NCI-H2029 treated with DMSO at 0.1 percent for 48 hours (cell line): ENCODE data around the gene KIF18A.

ENCODE experiments used
- DNase-seq: peaks from one replicate; lab custom pipeline; 2025; lab: John Stamatoyannopoulos, UW

Gene KIF18A

DNA sequence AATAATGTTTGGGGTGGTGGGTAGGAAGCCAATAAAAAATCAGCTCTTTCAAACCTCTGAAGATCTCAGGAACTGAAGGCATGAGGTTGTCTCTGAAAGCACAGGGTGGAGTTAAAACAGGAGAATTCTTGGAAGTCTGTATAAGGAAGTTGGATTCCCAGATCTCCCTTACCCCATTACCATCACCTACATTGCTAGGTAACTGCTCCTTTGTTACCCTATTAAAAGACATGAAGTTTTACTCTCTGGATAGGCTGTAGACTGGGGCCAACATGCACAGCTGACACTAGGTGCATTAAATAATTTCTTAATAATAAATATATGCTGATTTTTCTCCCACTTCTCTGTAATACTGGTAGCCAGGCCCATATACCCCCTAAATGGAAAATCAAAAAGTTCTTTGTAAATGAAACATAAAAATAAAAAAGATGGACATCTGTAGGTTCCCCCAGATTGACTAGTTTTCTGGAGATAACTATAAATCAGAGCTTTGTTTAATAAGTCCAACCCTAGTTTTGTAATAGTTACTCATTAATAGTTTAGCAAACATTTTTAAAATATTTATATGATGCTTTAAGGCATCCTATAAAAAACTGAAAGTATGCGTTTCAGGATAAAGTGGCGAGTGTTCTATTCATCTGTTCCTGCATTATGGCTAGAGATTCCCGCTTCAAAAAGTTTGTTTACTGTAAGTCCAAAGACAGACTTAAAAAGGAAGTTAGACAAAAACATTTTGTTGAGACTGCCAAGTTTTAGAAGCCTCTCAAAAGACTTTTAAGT is 63.8 kb downstream of the KIF18A start:
- DNase-seq, result no peak

DNA sequence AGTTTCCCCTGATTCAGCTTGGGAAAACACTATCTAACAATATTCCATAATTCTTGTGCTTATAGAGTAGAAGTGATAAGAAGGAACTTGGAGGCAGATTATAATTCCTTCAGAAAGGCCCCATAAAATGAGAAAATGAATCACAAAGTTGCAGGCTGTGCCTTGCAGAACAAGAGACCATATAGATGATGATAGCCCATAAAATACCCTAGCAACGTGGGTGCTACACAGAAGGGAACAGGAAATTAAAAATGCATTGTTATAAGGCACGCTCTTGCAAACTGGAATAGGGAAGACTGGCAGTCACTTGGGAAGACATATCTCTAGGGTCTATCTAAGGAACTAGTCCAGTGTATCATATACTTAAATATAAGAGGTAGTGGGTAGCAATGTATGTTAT is 67.6 kb downstream of the KIF18A start:
- DNase-seq, result no peak

DNA sequence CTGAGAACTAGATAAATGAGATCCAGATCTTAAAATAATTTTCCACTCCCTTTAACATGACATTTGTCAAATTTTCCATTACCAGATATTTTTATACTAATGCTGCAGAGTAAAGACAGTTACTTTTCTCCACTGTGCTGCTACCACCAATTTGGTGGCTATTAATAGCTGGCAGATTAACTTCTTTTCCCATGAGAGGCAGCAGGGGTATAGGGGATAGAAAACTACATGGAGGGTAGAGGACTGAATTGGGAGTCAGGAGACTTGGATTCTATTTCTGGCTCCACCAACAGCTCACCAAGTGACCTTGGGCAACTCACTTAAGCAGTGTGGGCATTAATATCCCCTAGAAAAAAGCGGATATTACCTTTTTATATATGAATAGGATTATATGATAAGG is 69.2 kb downstream of the KIF18A start:
- DNase-seq, result no peak

DNA sequence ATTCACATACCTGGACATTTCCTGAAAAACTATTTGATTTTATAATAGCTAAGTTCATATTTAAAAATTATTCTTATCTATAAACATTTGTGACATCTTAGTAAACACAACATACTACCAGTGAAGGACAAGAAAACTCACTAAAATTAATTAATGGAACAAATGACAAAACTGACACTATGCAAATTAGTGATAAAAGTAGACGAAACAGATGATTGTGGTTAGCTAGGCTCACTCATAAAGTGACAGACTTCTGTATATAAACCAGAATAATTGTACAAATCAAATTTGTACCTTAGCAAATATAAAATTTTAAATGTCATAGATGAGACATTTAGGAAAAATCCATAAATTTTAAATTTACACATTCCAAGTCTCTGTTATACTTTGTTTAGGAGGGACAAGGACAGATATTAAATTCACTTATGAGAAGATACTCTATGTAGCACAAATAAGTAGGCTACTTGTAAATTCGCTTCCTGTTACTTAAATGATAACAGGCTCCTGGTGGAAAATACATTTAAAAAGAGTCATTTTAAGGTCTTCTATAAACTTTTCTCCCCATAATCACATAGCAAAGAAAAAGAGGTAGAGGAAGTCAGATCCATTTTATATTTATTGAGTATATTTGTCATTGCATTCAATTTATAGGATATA is 81.2 kb downstream of the KIF18A start:
- DNase-seq, result no peak

DNA sequence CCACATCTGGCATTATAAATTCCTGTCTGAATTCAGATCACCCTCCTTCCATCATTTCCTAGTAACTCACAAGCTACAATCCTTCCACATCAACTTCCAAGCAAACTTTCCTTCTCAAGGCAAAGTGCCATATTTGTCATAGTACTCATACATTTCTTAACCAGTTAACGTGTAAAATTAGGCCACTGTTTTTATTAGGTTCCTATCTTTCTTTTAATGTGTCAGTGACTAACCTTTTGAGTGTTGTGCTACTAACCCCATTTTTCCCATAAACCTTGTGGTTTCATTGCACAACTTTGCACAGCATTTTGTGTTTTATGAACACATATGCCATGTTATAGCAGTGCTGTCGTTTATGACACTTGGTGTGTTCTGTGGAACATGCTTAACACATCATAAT is 90.1 kb downstream of the KIF18A start:
- DNase-seq, result no peak

DNA sequence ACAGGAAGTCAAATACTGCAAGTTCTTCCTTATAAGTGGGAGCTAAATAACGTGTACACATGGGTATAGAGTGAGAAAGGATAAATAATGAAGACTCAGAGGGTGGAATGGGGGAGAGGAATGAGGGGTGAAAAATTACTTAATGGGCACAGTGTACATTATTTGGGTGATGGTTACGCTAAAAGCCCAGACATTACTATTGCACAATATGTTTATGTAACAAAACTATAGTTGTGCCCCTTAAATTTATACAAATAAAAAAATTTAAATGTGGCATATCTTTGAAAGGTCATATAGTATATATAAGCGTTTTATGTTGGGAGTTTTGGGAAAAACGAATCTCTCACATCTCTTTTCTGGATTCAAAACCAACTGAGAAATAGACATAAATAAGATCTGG is 96.1 kb downstream of the KIF18A start:
- DNase-seq, result no peak

DNA sequence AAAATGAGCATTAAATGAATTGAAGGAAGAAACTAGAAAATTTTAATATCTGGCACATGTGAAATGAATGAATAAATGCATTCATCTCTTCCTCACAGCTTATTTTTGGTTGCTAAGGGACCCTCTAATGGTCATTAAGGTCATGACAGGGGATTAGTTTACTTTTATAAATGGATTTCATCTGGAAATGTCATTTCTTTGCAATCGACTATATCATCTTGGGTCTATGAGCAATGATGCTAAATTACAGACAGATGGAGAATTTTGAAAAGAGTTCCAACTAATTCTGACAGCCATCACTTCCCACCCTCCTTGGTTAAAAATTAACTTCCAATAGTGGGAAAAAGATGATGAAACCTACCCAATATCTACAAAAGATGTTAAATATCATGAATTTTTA is 98.0 kb downstream of the KIF18A start:
- no peak for DNase-seq

DNA sequence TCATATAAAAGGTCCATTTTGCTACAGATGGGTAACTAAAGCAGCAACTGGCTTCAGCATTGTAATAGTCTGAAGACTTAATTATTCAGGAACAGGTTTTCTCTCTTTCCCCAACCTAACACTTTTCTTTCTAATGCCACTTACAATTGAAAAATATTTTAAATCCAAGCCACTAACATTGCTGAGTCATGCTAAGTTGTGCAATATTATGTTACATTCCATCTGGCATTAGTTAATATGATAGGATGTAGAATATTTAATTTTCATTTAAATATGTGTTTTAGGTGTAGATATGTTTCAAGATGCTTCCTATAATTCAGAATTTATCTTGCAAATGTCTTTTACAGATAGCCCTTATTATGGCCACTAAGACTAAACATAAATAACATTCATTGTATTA is 98.6 kb downstream of the KIF18A start:
- no peak for DNase-seq

DNA sequence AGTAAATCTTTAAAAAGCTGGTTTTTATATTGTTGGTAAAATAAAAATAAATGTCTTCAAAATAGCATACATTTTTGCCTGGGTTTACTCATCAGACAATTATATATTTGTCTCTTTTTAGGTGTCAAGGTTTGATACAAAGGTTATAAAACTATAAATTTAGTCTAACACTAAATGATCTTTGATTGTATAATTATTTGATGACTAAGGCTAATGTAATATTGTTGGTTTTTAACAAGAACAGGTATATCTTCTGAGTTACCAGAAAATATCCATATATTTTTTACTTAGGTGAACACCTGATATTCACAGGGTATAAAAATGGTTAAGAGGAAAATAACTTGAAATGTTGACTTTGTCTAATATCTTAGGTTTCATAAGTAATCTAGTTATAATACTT is 104.3 kb downstream of the KIF18A start:
- DNase-seq, result no peak

DNA sequence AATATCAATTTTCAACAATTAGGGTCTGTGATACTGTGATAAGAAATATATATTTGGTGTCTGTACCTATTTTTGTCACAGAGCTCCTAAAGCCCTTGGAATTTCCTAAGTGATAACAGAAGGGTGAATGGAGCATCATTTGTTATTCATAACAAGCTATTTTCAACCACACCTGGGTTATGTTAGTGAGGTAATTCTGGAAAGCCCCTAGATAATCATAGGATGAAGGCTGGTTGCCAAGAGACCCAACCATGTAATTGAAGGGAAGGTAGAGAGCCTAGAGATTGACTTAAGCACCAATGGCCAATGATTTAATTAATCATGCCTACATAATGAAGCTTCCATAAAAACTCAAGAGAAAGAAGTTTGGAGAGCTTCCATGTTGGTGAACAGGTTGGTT is 109.4 kb downstream of the KIF18A start:
- no peak for DNase-seq

DNA sequence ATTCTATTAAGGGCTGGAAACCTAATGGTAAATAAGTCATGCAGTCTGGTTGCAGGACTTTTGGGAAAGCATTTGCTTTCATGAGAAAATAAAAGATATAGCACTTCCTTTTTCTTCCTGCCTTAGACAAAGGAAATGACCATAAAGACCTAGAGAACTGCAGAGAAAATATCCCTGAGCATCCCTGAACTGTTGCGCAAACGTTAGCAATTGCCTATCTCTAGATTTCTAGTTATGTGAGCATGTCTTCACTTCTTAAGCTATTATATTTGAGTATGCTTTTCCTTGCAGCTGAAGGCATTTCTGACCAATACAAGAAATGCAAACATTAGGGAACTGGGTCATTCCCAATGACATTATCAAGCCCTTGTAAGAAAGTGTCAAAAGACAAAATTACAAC is 110.6 kb downstream of the KIF18A start:
- DNase-seq, result no peak

DNA sequence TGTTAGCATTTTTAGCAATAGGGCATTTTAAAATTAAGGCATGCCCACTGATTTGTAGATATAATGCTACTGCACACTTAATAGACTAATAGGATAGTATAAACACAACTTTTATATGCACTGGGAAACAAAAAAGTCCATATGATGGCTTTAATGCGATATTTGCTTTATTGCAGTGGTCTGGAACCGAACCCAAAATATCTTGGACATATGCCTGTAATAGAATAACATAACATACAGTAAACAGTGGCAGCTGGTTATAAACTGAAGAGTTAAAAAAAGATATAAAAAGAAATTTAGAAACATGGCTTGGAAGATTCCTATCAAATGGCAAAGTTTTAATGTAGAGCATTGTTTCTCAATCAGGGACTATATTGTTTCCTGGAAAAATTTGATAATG is 111.9 kb downstream of the KIF18A start:
- no peak for DNase-seq

DNA sequence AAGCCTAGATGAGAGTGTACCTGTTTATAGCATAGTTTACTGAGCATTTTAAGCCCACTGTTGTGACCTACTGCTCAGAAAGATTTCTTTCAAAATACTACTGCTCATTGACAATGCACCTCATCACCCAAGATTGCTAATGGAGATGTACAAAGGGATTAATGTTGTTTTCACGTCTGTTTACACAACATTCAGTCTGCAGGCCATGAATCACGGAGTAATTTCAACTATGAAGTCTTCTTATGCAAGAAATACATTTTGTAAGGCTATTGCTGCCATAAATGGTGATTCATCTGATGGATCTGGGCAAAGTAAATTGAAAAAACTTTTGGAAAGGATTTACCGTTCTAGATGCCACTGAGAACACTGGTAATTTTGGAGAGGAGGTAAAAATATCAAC is 112.9 kb downstream of the KIF18A start:
- no peak for DNase-seq

DNA sequence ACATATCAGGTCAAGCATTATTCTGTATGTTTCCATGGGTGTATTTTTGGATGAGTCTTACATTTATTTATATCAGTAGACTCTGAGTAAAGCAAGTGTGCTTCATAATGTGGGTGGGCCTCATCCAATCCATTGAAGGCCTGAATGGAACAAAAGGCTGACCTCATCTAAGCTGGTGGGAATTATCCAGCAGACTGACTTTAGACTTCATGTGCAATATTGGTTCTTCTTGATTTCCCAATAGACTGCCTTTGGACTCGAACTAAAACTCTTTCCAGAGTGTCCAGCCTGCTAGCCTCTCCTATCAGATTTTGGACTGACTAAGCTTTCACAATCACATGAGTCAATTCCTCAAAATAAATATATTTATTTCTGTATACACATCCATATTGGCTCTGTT is 116.2 kb downstream of the KIF18A start:
- no peak for DNase-seq

DNA sequence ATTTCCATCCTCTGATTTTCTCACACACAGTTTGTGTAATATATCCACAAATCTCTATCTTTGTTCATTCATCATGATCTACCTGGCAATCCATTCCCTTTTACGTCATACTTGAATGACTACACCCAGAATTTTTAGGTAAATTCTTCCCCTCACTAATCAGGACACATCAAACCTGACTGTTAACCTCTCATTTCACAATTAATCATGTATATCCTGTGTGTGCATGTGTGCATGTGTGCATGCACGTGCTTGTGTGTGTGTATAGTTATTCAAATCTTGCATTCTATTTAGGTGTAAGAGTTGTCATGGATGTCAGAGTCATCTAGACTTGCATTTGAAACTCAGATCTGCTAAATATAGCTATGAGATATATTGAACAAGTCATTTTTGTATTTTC is 130.4 kb downstream of the KIF18A start:
- no peak for DNase-seq

DNA sequence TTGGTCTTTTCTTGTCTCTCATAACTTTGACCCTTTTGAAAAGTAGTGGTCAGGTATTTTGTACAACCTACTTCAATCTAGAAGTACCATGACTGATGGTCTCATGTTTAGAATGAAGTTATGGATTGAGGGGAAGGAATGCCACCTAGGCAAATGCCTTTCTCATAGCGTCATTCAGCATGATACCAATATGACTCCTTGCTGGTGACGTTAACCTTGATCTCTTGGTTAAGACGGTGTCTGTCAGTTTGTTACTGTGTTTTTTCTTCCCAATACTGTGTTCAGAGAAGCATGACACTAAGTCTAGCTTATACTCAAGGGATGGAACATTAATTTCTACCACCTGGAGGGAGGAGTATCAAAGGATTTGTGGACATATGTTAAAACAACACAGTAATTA is 130.9 kb downstream of the KIF18A start:
- DNase-seq, result no peak

DNA sequence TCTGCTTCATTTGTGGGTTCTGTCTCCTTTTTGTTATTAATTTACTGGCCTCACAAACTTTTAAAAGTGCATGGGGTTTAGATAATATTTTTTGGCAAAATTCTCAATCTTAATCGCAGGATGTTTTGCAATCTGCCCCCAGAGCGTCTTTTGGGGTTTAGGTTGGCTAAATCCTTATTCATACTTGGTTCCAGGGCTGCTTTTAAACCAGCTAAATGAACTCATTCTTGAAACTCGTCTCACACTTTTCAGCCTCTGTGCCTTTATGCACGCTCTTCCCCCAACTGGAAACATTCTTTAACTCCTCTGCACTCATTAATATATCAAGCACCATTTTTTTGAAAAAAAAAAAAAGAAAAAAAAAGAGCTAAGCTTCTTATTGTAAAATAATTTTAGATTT is 131.7 kb downstream of the KIF18A start:
- no peak for DNase-seq

DNA sequence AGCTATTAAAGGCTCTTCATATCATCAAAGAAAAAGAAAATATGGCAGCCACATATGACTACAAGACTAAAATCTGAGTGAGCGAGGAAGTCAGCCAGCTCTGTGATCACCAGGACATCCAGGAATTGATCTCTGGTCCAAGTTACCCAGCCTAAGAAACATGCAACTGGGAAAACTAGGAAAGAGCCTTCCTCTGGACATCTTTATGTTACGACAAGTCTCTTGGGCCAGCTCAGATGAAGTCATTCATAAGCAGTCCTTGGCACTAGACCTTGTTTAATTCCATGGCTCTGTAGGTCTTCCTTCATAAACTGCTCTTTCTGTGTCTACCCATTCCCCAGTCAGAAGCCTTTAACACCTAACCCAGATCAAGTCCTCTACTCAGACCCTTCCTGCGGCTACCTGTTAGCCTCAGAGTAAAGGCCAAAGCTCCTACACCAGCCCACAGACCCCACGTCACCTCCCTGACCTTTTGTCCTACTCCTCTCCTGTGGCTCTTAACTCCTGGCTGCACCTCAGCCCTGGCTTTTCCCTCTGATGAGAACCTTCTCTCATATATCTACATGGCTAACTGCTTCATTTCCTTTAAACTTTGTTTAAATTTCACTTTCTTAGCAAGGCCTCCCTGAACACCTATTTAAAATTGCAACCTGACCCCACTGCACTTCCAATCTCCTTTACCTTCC is 134.0 kb downstream of the KIF18A start:
- DNase-seq, result no peak

DNA sequence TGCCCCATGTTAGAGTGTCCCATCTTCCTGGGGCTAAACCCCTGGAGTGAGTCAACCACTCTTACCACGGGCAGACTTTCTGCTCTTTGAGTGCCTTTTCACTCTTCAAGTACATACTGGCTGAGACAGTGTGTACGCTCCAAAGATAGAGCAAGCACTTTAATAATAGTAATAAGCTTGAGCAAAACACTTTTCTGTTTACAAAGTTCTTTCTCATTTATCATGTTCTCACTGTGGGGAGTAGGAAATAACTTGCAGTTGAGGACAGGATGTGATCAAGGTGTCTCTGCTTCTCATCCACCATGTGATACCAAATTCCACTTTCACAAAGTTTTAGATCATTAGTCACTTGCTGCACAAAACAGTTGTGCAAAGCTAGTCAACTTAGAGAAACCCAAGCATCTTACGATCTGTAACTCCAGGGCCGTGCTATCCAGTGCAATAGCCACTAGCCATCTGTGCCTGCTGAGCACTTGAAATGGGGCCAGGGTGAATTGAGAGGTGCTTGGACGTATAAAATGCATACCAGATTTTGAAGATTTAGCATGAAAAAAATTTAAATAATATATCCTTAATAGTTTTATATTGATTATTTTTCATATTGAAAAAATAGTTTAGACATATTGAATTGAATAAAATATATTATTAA is 135.3 kb downstream of the KIF18A start:
- no peak for DNase-seq

DNA sequence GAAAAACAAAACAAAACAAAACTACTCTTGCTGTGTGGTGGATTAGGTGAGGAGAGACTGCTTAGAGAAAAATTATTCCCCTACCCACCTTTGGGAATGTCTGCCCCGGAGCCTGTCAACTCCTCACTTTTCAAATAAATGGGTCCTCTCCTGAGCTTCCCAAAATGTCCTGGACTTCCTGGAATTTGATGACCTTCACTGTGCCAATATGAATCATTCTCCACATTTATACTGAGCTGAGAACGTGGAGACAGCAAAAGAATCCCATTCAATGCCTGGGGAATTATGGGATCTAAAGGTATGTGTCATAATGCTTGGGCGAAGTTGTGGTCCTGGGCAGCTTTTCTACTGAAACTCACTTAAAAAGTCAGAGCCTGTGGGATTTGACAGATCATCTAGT is 136.8 kb downstream of the KIF18A start:
- DNase-seq, result no peak
